NOMO-1 treated with dmso at 0.1 percent for 144 hours (cell line): ENCODE measurements around the gene GSX2.

Source experiments
- DNase-seq: peaks from one replicate; lab custom pipeline; 2025; ENCODE audit not compliant: unreplicated experiment; lab: John Stamatoyannopoulos, UW

The GSX2 gene

GRCh38 chr4:54076673-54077072 is 23.3 kb upstream of the GSX2 start:
- DNase-seq: no peak

- no peak for DNase-seq
Observed at GRCh38 chr4:54077812-54078211, 22.2 kb upstream of the GSX2 start.

DNA sequence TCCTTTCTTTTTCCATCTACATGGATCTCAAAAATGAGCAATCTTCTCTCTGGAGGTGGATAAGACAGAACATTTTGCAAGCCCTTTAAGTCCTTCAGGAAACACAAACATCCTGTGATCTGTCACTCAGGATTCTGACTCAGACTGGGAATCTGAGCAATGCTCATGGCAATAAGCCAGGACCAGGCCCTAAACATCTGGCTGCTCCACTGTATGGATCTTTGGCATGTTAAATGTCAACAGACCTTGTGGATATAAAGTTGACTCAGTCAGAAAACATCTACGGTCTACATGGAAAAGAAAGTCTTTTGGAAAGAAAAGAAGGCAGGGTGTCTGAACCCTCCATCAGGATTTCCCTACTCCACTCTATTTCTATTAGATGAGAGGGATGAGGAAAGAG is 17.8 kb upstream of the GSX2 start:
- no peak for DNase-seq

- DNase-seq: no peak
Observed at GRCh38 chr4:54085284-54085683, 14.7 kb upstream of the GSX2 start.

- no peak for DNase-seq
Observed at GRCh38 chr4:54089875-54090274, 10.1 kb upstream of the GSX2 start.

GRCh38 chr4:54090404-54090803 is 9.6 kb upstream of the GSX2 start:
- DNase-seq: no peak

DNA sequence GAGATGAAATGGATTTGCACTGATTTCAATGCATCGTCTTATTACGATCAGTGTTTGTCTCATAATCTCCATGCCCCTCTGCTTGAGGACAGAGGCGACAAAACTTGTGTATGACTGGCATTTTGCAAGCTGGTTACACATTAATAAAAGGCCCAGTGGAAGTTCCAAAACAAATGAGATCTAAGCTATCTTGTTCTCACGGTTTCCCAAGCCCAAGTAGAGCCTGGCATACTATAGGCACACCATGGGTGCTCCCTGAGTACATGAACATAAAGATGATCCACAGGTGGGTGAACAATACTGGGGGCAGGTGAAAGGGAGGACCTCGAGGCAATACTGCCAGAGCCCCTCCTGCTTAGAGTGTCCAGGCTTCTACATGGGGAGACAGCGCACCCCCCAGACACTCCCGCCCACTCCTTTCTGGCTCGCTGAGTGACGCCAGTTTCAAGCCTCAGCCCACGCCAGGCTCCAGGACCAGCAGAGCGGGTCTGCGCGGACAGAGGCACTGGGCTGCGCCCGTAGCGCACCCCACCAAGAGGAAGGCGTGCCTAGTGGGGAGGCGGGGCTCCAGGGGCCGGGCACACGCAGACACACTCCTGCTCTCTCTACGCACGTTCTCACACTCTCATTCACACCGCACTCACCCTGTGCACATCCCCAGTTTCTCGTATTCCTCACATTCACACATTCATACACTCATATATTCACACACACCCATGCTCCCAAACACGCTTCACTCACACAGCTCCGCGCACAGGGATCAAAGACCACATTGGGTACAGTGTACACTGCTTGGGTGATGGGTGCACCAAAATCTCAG is 8.9 kb upstream of the GSX2 start:
- no peak for DNase-seq

DNA sequence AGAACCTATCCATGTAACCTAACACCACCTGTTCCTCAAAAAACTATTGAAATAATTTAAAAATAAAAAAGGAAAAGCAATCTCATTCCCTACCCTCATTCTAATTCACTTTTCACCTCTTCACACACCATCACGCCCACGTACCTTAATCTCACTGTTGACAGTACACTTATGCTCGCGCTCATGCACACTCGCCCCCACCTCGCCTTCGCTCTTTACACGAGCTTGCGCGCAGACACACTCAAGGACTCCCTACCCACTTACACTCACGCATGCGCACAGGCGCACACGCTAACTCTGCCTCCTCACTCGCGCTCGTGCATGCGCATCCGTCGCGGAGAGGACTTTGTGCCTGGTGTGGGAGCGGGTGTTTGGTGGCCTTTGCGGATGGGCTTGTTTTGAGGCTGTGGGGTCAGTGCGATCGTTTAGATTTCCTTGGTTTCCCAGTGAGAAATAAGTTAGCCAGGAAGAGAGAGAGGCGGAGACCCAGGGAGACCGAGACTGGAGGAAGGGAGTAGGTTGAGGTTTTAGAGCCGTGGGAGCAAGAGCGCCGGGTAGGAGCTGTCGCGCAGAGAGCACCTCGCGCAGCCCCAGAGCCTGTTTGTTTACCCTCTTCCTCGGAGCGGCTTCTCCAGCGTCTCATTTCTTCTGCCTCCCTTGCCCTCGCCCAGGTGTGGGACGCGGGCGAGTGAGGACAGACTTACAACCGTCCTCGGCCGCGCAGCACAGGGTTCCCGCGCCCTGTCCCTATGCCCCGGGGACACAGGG is 8.1 kb upstream of the GSX2 start:
- DNase-seq: peak; percentile 68

- DNase-seq: no peak
Observed at GRCh38 chr4:54092405-54093323, 7.3 kb upstream of the GSX2 start.

DNA sequence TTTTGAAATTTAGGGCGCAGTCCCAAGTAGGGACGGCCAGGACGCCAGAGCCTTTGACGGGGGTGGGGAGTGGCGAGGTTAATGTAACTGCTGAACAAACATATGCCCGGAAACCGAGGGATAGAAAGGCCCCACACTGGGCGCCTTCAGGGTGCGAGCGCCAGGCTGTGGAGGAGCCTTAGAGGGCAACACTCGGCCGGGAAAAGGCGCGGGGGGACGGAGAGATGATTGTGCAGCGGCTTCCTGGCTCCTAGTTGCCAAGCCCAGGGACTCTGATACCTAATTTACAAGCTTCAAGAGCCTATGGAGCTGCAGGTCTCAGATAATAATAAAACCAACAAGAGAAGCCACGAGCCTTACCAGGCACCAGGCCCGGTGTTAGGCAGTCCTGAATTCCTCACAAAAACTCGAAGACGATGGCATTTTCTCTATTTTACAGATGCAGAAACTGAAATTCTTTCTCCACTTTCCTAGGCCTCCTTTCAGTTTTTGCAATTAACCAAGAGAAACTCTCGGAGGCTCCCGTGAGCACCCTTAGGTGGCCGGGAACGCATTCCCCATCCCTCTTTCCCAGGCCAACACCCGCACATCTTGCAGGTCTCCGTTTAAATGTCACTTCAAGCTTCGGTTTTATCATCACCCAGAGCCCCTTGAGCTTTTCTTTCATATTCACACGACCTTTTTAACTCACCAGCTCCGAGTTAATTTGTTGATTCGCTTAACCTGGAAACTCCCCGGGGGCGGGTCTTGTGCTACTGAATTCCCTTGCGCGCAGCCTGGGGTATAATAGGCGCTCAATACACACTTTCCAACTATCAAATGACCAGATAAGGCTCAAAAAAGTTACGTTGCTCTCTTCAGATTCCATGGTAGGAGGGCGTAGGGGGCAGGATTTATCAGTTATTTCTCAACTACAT is 6.4 kb upstream of the GSX2 start:
- DNase-seq: no peak

DNA sequence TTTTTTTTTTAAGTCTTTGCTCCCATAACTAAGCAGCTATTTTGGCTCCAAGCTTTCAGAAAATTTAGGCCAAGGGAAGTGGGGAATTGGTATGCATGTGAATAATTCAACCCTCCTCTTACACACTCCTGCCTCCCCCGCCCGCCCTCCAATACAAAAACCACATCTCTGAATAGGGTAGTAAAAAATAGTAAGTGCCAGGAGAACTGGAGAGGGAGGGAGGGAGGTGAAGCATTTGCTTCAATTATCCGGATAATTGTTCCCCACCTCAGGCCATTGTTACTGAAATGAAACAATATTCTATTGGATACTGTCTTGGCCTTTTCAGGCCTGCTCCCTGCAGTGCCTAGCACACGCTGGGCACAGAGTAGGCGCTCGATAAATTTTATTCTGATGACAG is 5.5 kb upstream of the GSX2 start:
- no peak for DNase-seq

DNA sequence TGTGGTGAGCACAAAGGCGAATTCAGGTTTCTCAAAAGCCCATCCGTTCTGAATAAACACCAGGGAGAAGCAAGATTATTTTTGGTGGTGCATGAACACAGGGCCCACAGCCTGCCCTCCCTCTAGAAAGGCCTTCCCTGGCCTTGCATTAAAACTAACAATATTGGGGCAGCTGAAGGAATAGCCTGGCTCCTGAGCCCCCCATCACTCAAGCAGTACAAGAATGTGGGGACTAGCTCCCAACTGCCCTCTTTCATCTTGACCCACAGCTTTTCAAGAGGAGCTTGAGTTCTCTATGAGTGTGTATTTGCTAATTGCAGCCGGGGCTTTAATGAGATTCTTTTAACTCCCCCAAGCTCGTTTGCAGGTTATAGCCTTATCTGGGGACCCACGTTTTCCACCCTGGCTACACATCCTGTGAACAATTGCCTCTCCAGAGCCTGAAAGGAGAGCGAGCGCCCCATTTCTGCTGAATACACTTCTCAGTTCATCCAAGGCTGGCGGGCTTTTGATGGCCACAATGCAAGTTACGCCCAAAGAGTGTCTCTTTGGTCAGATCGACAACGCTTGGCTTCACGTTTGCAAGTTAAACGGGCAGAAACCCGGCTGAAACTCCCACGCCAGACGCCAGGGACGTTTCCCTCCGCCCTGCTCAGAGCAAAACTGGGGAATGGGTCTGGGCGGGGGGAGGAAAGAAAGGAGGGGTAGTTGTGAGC is 4.7 kb upstream of the GSX2 start:
- no peak for DNase-seq

DNA sequence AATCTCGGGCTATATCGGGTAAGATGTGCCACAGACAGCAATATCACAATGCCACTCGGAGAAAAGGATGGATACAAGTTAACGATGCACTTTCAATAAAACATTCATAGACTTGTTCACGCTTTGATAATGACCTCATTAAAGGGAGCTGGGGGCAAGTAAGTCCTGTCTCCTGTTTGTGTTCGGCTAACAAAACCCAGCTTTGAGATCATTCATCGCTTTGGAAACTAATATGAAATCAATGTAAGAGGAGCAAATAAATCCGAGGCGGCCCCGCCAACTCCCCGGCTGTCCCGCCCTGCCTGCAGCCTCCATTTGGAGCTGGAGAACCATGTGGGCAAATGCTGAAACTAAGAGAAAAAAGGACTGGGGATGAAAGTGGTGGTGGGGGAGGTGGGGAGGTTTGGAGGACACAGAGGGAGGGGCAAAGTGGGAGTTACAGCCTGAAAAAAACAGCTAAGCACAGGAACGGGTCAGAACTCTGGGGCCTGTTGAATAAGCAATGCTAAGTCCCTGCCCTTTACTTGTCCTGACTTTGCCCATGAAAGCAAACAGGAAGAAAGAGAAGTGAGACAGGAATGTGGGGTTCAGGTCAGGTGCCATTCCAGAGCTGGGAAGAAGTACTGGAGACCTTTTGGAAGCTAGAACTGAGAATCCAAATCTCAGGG is 3.5 kb upstream of the GSX2 start:
- DNase-seq: no peak

DNA sequence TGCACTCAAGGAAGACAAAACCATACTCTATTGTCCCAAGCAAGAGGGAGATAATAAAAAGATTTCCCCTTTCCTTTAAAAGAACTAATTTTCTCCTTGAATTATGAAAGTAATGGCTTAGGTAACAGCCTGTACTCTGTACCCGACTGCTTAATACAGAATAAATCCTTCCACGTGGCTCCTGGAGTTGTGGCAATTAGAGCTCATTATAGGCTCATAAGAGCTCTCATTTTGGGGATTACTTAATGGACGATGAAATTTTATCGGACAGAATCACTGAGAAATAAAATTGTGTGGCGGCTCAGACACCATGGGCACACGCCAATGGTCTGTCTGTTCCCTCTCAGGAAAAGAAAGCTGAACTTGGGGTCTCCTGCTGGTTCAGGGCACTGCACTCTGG is 2.8 kb upstream of the GSX2 start:
- no peak for DNase-seq

GRCh38 chr4:54098375-54098774 is 1.6 kb upstream of the GSX2 start:
- no peak for DNase-seq

GRCh38 chr4:54099287-54099747 is 646 bp upstream of the GSX2 start:
- DNase-seq: no peak

DNA sequence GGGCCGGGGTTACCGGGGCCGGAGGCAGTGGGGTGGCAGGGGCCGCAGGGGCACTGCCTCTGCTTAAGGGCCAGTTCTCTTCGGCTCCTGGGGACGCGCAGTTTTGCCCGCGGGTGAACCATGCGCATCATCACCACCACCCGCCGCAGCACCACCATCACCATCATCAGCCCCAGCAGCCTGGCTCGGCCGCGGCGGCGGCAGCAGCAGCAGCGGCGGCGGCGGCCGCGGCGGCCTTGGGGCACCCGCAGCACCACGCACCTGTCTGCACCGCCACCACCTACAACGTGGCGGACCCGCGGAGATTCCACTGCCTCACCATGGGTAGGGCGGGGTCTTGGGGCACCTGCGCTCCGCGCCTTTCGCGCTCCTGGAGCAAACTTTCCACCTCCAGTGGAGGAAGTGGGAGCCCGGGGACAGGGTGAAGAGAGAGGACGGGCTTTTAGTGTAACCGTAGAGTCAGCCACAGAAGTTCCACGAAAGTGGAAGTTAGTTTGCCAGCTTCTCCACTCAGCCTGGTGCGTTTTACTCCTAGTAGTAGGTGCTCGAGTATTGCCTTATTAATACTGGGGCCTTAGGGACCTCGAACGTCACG is 729 bp downstream of the GSX2 start:
- DNase-seq: no peak

GRCh38 chr4:54101190-54102041 is 1.5 kb downstream of the GSX2 start:
- DNase-seq: no peak
